Hepatocyte (in vitro differentiated cells): ENCODE results near the gene XYLT1. TPM values are rescaled to one million over a fixed set of nuclear protein-coding genes. Genes with fewer than 3 reads are reported as not detected.

Source experiments
- DNase-seq: peaks from one replicate; pipeline ENCODE4 v3.0.0-alpha.2; 2016; ENCODE audit warnings: low spot score
- H2AFZ ChIP-seq: fragments of 200-600 bp; sonication (generic); 2 replicates; pipeline ENCODE4 v1.6.0; 2016; ENCODE audit warnings: antibody characterized with exemption, mild to moderate bottlenecking
- H3K27ac ChIP-seq: fragments of 200-600 bp; sonication (generic); 2 replicates; pipeline ENCODE4 v1.5.1; 2016; ENCODE audit warnings: mild to moderate bottlenecking
- H3K27me3 ChIP-seq: fragments of 200-600 bp; sonication (generic); 2 replicates; pipeline ENCODE4 v1.6.1; 2016
- H3K36me3 ChIP-seq: fragments of 200-600 bp; sonication (generic); replicated peaks from 2 replicates; pipeline ENCODE4 v1.5.1; 2016; ENCODE audit warnings: low read depth; ENCODE audit not compliant: insufficient read depth
- H3K4me1 ChIP-seq: fragments of 200-600 bp; sonication (generic); 2 replicates; pipeline ENCODE4 v1.5.1; 2016; ENCODE audit warnings: mild to moderate bottlenecking, moderate library complexity; ENCODE audit not compliant: insufficient read depth
- H3K4me2 ChIP-seq: fragments of 200-600 bp; sonication (generic); 2 replicates; pipeline ENCODE4 v1.6.0; 2016
- H3K4me3 ChIP-seq: fragments of 200-600 bp; sonication (generic); 2 replicates; pipeline ENCODE4 v1.5.1; 2016; ENCODE audit warnings: mild to moderate bottlenecking
- H3K79me2 ChIP-seq: fragments of 200-600 bp; sonication (generic); 2 replicates; pipeline ENCODE4 v1.6.0; 2017; ENCODE audit warnings: mild to moderate bottlenecking
- H3K9me2 ChIP-seq: fragments of 200-600 bp; sonication (generic); replicated peaks from 2 replicates; pipeline ENCODE4 v1.6.0; 2017; ENCODE audit warnings: mild to moderate bottlenecking; ENCODE audit not compliant: insufficient read depth
- H3K9me3 ChIP-seq: fragments of 200-600 bp; sonication (generic); 2 replicates; pipeline ENCODE4 v1.5.1; 2016; ENCODE audit warnings: low read depth, mild to moderate bottlenecking
- H4K20me1 ChIP-seq: fragments of 200-600 bp; sonication (generic); 2 replicates; pipeline ENCODE4 v1.6.0; 2016; ENCODE audit warnings: mild to moderate bottlenecking; ENCODE audit not compliant: insufficient read depth, poor library complexity, severe bottlenecking
- CTCF ChIP-seq: fragments of 200-600 bp; sonication (generic); IDR thresholded peaks from 2 replicates; pipeline ENCODE4 v1.5.1; 2016; ENCODE audit warnings: antibody characterized with exemption, mild to moderate bottlenecking; ENCODE audit not compliant: poor library complexity
- EZH2 ChIP-seq: fragments of 200-600 bp; sonication (generic); IDR thresholded peaks from 2 replicates; pipeline ENCODE4 v1.6.1; 2016; ENCODE audit warnings: antibody characterized with exemption, mild to moderate bottlenecking, borderline replicate concordance
- EZH2phosphoT487 ChIP-seq: fragments of 200-600 bp; sonication (generic); IDR thresholded peaks from one replicate; pipeline ENCODE4 v1.6.1; 2018; ENCODE audit warnings: antibody characterized with exemption, mild to moderate bottlenecking, low read depth, moderate library complexity; ENCODE audit not compliant: unreplicated experiment, severe bottlenecking
- WGBS: methylation state at CpG from one replicate; pipeline ENCODE4 v1.1.6; 2016; ENCODE audit warnings: low lambda C conversion rate; ENCODE audit errors: missing lambda C conversion rate; 5-methylcytosine and 5-hydroxymethylcytosine counted together
- polyA plus RNA-seq: library from polyadenylated mRNA; unstranded; fragments of >200 nt; fragmentation: Nextera tagmentation; extraction: Ambion mirVana; gene quantifications from 2 replicates; pipeline ENCODE4 v1.2.1, GENCODE V29; 2016
- total RNA-seq: library from RNA; depleted of rRNA; stranded (reverse); fragments of >200 nt; gene quantifications from 2 replicates; pipeline ENCODE4 v1.2.3, GENCODE V29; 2014

XYLT1 gene
- total and polyA plus RNA-seq, 2 experiments from 2014 or later, result 6.9 to 13.7 TPM

GRCh38 chr16:17358846-17359245 lies 111.9 kb downstream of the XYLT1 start:
- WGBS, result 94% methylated on average over 3 of the region's 3 CpGs
- H2AFZ ChIP-seq, result no peak overlapping the region
- no peak overlapping the region for H3K27ac ChIP-seq
- peaks cover 8% of the 10 kb centered on the region for H3K4me1 ChIP-seq
- H3K9me2 ChIP-seq, result no peaks in the 10 kb centered on the region
- peaks cover 3% of the 10 kb centered on the region for H4K20me1 ChIP-seq
- H3K9me3 ChIP-seq, result no peaks in the 10 kb centered on the region
- H3K4me2 ChIP-seq, result no peak overlapping the region
- TF ChIP-seq EZH2phosphoT487 (no peak), EZH2 (no peak), CTCF (no peak)
- peaks cover 14% of the 10 kb centered on the region for H3K79me2 ChIP-seq
- no peaks in the 10 kb centered on the region for H3K36me3 ChIP-seq
- no peak overlapping the region for H3K4me3 ChIP-seq
- DNase-seq, result no peak
- H3K27me3 ChIP-seq, result no peaks in the 10 kb centered on the region

- peaks cover 5% of the 10 kb centered on the region for H3K4me1 ChIP-seq
- H3K9me2 ChIP-seq, result no peaks in the 10 kb centered on the region
- H3K27me3 ChIP-seq, result no peaks in the 10 kb centered on the region
- no peak overlapping the region for H3K4me2 ChIP-seq
- TF ChIP-seq EZH2 (no peak), CTCF (no peak), EZH2phosphoT487 (no peak)
- no peak overlapping the region for H2AFZ ChIP-seq
- no peak for DNase-seq
- H3K36me3 ChIP-seq, result no peaks in the 10 kb centered on the region
- 88% methylated on average over 8 of the region's 8 CpGs for WGBS
- peaks cover 14% of the 10 kb centered on the region for H3K79me2 ChIP-seq
- H4K20me1 ChIP-seq, result peaks cover under 1% of the 10 kb centered on the region
- no peak overlapping the region for H3K27ac ChIP-seq
- no peaks in the 10 kb centered on the region for H3K9me3 ChIP-seq
- no peak overlapping the region for H3K4me3 ChIP-seq
Observed at GRCh38 chr16:17358355-17358754, 112.4 kb downstream of the XYLT1 start.

- no peak overlapping the region for H2AFZ ChIP-seq
- H3K27ac ChIP-seq, result no peak overlapping the region
- H4K20me1 ChIP-seq, result no peaks in the 10 kb centered on the region
- no peak for DNase-seq
- H3K9me3 ChIP-seq, result no peaks in the 10 kb centered on the region
- no peak for TF ChIP-seq EZH2
- no peak for TF ChIP-seq EZH2phosphoT487
- no peak for TF ChIP-seq CTCF
- H3K4me2 ChIP-seq, result no peak overlapping the region
- no peaks in the 10 kb centered on the region for H3K9me2 ChIP-seq
- no peaks in the 10 kb centered on the region for H3K36me3 ChIP-seq
- H3K27me3 ChIP-seq, result no peaks in the 10 kb centered on the region
- peaks cover 12% of the 10 kb centered on the region for H3K79me2 ChIP-seq
- no peak overlapping the region for H3K4me3 ChIP-seq
- H3K4me1 ChIP-seq, result peaks cover 2% of the 10 kb centered on the region
- 92% methylated on average over 13 of the region's 13 CpGs for WGBS
Observed at GRCh38 chr16:17357307-17358062, 113.3 kb downstream of the XYLT1 start.
